ENCODE data around the gene RFX2.
A peak's percentile ranks its signal among the peaks of the same experiment; 100 is the strongest.

RFX2 gene

DNA sequence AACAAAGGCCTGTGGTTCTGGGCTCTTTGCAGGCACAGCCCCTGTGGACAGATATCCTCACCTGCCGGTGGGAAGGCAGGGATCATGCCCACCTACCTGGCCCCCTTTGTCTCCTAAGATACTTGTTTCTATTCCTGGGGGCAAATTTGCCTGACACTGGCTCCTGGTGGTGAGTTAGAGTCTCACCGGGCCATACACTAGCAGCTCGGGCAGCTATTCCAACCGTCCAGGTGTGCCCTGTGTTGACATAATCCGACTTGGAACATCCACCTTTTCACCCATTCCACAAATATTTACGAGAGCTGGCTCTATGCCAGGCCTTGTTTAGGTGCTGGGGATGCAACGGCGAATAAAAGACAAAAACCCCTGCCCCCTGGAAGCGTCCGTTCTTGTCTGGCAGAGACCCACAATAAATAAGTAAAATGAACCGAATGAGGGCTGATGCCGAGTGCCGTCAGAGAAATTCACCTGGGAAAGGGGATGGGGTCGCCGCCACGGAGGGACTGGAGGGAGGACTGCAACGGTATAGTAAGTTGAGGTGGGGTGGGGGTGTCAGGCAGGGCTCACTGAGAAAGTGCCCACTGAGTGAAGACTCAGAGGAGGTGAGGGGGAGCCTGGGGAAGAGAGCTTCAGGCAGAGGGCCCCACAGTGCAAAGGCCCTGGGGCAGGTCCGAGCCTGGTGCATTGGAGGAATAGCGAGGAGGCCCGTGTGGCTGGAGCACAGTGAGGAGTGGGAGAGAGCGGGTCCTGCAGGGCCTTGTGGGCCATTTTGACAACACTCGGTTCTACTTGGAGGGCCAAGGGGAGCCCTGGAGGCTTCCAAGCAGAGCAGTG lies 89.1 kb downstream of the RFX2 start:
- no peak overlapping the region for H3K4me3 ChIP-seq (ENCODE audit: low read depth, low read length)
- in situ Hi-C loops (cut with HindIII; ENCODE audit: low sequenced_read_pairs) = no loop called here
- DNase-seq (ENCODE audit: low read depth) = no peak
- no peak for TF ChIP-seq CTCF (IDR thresholded peaks at IDR 0.05; ENCODE audit: low read depth, low read length, missing control alignments)

DNA sequence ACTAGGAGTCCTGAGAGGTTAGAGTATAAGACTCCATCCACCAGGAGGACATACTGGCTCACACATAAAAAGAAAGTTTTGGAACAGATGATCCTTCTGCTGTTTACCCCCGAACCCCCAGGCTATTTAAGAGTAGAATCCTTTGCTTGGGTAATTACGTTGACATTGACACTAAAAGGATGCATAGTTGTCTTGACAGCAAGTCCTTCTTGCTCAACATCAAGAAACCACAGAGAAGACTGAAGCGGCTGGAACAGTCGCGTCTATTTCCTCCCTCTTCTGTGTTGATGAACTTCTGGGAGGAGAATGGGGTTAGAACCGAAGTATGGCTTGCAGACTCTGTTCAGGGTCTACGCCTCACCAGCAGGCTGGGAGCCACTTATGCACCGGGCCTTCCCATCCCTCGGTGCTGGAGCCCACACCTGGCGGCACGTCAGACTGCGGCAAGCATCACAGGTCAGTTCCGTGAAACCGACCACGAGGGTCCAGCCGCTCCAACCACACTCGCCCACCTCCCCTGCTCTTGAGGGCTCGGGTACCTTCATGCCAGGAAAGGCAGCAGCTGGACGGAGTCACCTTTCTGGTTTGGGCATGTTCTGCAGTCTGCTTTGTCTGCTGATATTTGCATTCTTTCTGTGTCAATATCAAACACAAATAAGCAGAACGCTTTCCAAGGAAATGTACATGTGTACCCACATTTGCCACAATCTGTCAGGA lies 90.0 kb downstream of the RFX2 start:
- in situ Hi-C loops (cut with HindIII; ENCODE audit: low sequenced_read_pairs) = no loop called here
- no peak for DNase-seq (ENCODE audit: low read depth)
- H3K4me3 ChIP-seq (ENCODE audit: low read depth, low read length) = no peak overlapping the region
- no peak for TF ChIP-seq CTCF (IDR thresholded peaks at IDR 0.05; ENCODE audit: low read depth, low read length, missing control alignments)

DNA sequence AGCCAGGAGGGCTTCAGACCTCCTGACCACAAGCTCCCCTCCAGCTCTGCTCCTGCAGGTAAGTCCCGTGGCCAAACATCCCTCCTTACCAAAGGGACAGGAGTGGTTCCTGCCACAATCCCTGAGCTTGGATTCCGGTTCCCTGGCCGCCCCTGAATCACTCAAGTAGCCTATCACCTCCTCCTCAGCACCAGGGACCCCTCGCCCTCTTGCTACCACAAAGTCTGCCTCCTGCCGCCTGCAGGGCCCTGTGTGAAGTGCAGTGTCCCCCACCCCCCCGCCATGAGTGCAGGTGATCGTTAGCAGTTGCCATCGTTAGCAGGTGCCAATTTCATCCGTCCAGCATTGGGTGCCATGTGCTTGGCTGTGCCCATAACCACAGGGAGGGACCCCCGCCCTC lies 91.5 kb downstream of the RFX2 start:
- no peak for DNase-seq (ENCODE audit: low read depth)
- in situ Hi-C loops (cut with HindIII; ENCODE audit: low sequenced_read_pairs) = no loop called here
- peak; percentile 32 for TF ChIP-seq CTCF (IDR thresholded peaks at IDR 0.05; ENCODE audit: low read depth, low read length, missing control alignments)
- H3K4me3 ChIP-seq (ENCODE audit: low read depth, low read length) = no peak overlapping the region

- TF ChIP-seq CTCF (IDR thresholded peaks at IDR 0.05; ENCODE audit: low read depth, low read length, missing control alignments) = no peak
- H3K4me3 ChIP-seq (ENCODE audit: low read depth, low read length) = no peak overlapping the region
- no peak for DNase-seq (ENCODE audit: low read depth)
- in situ Hi-C loops (cut with HindIII; ENCODE audit: low sequenced_read_pairs) = no loop called here
These were observed 92.7 kb downstream of the RFX2 start for GRCh38 chr19:6017576-6017975.

GRCh38 chr19:6015841-6016545 lies 94.3 kb downstream of the RFX2 start:
- DNase-seq (ENCODE audit: low read depth) = no peak
- no peak overlapping the region for H3K4me3 ChIP-seq (ENCODE audit: low read depth, low read length)
- TF ChIP-seq CTCF (IDR thresholded peaks at IDR 0.05; ENCODE audit: low read depth, low read length, missing control alignments) = no peak
- in situ Hi-C loops (cut with HindIII; ENCODE audit: low sequenced_read_pairs) = no loop called here

- no peak for DNase-seq (ENCODE audit: low read depth)
- H3K4me3 ChIP-seq (ENCODE audit: low read depth, low read length) = no peak overlapping the region
- no peak for TF ChIP-seq CTCF (IDR thresholded peaks at IDR 0.05; ENCODE audit: low read depth, low read length, missing control alignments)
- in situ Hi-C loops (cut with HindIII; ENCODE audit: low sequenced_read_pairs) = no loop called here
These were observed 95.7 kb downstream of the RFX2 start for GRCh38 chr19:6014551-6015135.
